Inflammatory macrophage (primary cell): ENCODE results near the gene COL10A1.

ENCODE experiments used
- DNase-seq, 2 donors: peaks; one replicate each; pipeline ENCODE4 v3.0.0-alpha.2; 2020 to 2022

The COL10A1 gene

DNA sequence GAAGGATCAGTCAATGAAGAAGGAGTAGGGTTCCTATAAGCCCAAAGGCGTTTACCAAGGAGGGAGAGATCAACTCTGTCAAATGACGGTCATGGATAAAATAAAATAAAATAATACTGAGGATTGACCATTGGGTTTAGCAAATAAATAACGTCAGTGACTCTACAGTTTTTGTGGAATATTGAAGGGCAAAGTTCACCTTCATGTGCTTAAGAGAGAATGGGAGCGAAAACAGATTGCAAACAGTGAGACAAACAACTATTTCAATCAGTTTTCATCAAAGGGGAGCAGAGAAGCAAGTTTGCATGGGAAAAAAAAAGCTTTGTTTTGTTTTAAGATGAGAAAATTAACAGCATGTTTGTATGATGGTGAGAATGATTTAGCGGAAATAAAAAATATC, 42.9 kb downstream of the COL10A1 start:
- DNase-seq, result no peak

DNA sequence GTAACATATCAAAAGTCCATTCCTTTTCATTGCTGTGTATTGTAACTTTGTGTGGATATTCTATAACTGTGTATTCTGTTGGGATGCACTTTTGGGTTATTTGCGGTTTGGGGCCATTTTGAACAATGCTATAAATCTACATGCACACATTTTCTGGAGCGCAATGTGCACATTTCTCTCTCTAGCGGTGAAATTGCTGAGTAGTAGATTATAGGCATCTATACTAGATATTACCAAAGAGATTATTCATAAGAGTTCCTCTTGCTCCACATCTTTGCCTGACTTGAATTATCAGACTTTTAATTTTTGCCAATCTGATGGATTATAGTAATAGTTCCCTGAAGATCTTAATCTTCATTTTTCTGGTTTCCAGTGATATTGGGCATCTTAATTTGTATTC, 47.0 kb downstream of the COL10A1 start:
- DNase-seq, result no peak

DNA sequence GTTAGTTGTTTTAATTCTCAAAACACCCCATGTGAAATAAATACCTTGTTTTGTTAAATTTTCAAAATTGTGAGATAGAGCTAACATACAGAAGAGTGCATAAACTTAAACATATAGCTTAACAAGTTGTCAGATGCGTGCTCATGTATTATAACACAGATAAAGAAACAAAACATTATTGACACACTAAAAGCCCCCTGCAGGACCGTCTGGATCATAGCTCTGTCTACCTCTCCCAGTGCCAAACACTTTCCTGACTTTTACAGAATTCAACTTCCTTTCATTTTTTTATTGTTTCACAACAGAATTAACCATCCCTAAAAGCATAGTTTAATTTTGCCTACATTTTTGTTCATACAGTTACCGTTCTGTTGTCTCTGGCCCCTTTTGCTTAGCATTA, 47.4 kb downstream of the COL10A1 start:
- no peak for DNase-seq

DNA sequence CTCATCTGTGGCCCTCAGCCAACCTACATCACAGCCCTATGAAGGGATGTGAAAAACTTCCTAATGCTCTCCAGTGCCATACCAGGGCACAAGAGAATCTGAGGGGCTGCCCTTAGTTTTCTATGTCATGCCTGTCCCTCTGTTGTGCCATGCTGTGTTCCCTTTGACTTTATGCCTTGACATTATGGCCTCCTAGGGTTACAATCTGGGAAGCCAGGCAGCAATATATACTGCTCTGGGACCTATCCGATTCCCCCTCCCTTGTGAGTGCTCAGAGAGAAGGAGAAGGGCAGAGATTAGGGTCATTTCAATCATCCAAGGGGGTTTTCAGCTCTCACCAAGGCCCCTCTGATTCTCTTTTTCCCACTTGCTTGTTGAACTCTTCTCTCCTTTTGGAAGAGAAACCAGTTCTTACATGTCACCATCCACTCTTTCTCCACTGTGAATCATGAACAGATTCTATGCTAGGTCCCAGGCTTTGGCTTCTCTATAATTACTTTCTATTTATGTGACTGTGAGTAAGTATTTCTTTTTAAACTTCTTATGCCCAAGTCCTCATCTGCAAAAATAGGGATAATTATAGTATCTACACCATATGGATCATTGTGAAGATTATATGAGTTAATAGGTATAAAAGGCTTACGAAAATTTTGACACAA, 51.1 kb downstream of the COL10A1 start:
- DNase-seq, result no peak

DNA sequence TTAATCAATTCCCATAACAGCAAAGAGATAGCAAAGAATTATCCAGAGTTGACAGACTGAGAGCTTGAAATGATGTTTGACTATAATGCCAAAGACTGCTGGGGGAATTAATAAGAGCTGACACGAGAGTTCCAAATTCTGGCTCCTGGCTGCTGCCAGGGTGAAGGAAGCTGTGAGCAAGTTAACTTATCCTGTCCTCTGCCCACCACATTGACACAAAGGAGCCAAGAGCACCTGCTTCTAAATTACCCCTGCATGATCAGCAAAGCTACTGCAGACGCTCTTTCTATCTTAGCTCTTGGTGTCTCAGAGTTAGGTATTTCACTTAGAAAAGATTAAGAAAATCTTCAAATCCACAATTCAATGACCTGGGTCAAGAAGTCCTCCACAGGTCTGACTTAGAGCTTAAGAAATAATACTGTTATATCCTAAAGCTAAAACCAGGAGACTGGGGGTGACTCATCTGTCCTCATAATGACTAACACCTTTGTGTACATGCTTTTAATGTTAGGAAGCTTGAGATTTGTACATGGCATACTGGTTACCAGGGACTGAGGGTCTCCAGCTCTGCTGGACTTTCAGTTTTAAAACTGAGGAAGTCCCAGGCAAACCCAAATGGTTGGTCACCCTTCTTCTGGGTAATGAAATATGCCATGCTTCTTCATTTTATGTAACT, 52.0 kb downstream of the COL10A1 start:
- DNase-seq, result no peak

DNA sequence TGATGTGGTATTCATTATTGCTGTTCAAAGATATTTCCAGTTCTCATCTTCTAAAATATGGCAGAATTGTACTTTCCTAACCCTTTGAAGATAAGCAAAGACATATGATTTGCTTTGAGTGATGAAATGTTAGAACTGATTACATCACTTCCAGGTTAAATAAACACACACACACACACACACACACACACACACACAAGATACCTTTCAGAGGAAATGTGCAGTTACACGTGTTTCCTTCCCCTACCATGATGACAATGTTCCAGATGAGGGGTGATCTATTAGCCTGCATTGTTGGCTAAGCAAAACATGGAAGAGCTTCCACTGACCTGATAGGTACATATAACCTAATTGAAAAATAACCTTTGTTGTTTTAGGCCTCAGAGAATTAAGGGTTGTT, 53.6 kb downstream of the COL10A1 start:
- no peak for DNase-seq

DNA sequence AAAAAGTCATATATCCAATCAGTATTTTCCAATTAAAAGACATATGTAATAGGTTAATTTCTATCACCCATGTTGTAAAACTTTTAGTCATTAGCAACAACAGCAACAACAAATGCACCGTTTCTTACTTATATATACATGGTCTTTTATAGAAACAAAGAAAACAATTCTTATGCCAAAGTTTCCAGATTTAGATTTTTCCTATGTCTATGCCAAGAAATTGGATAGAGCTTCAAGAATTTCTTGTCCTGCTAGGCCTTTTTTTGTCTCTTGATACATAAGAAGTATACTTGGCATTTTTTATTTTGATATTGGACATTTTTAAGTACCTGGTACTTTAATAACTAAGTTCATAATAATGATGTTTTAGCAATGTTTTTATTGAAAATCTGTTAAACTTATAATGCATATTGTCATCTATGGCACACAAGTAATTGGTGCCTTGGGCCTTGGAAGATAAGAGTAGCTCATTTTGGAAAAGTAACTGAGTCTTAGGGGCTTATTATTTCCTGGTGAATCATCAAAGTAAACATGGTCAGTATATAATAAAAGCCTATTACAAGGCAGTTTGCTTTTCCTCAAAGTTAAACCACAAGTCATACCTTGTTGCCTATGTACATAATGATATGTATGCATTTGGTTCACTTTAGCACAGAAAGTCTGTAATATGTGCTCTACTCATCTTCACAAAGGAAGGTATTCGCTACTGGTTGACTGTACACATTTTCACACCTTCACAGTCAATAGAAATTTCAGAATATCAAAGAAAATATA, 55.1 kb downstream of the COL10A1 start:
- no peak for DNase-seq

DNA sequence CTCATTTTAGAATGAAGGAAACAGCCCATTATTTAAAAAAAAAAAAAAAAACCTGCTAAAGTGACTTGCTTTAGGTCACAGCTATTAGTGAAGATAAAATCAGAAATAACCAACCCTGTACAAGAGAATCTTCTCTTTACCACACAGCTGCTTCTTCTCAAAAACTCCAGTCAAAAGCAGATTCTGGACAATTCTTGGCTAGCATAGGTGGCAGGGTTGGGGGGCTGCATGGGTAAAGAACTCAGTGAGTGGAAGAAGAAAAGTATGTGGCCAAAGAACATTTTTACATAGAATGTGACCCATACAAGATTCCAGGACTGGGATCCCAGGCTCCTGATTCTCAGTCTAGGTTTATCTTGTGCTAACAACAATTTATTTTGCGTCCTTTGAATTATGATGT, 55.8 kb downstream of the COL10A1 start:
- no peak for DNase-seq
